ENCODE results near the gene SDCCAG8. TPM values are rescaled to one million over a fixed set of nuclear protein-coding genes. Genes with fewer than 3 reads are reported as not detected.

Gene SDCCAG8
- total RNA-seq, 1 donor from 2014 or later: 31.6 TPM

DNA sequence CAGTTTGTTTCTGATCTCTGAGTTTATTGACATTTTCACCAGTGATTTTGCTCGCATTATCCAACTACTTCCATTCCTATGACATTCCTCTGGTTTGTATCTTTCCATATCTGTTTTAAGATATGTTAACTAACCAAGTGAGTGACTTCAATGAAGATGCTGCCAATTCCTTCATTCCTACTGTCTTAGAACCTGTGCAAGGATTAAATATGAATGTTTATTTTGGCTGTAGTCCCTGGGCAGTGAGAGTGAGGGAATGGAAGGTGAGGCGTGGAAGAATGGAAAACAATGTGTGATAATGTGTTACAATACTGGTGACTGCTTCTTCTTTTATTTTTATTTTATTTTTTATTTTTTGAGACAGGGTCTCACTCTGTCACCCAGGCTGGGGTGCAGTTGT, 183.0 kb downstream of the SDCCAG8 start:
- no peak overlapping the region for H3K27ac Mint-ChIP-seq
- TF ChIP-seq, protein P1, sequence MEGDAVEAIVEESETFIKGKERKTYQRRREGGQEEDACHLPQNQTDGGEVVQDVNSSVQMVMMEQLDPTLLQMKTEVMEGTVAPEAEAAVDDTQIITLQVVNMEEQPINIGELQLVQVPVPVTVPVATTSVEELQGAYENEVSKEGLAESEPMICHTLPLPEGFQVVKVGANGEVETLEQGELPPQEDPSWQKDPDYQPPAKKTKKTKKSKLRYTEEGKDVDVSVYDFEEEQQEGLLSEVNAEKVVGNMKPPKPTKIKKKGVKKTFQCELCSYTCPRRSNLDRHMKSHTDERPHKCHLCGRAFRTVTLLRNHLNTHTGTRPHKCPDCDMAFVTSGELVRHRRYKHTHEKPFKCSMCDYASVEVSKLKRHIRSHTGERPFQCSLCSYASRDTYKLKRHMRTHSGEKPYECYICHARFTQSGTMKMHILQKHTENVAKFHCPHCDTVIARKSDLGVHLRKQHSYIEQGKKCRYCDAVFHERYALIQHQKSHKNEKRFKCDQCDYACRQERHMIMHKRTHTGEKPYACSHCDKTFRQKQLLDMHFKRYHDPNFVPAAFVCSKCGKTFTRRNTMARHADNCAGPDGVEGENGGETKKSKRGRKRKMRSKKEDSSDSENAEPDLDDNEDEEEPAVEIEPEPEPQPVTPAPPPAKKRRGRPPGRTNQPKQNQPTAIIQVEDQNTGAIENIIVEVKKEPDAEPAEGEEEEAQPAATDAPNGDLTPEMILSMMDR (IDR thresholded peaks at IDR 0.05; ENCODE audit: unreplicated experiment): no peak
- H3K27me3 Mint-ChIP-seq: no peaks in the 10 kb centered on the region
- H3K36me3 Mint-ChIP-seq (ENCODE audit: insufficient read depth): peaks cover 5% of the 10 kb centered on the region
- H3K4me3 Mint-ChIP-seq (ENCODE audit: low read depth): no peak overlapping the region
- no peak for DNase-seq (ENCODE audit: low spot score, unreplicated experiment)
- no peaks in the 10 kb centered on the region for H3K9me3 Mint-ChIP-seq (ENCODE audit: low read depth)
- H3K4me1 Mint-ChIP-seq (ENCODE audit: low read depth): no peaks in the 10 kb centered on the region

DNA sequence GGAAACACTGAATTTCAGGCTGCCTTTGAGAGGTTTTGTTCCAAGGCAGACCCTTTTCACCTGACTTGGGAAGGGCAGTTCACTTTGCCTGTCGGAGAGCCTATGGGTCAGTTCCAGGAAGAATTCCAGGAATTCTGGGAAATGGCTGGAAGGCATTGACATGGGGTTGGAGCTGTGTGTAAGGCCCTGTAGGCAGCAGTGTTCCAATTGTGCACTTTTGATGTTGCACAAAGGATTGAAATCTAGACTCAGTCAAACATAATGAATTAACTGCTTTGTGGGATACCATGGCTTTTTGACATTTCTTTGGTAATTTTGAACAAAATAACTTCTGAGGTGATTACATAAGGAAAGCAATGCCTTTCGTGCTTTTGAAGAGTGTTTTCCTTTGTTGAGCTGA, 184.6 kb downstream of the SDCCAG8 start:
- no peaks in the 10 kb centered on the region for H3K4me1 Mint-ChIP-seq (ENCODE audit: low read depth)
- no peaks in the 10 kb centered on the region for H3K9me3 Mint-ChIP-seq (ENCODE audit: low read depth)
- H3K36me3 Mint-ChIP-seq (ENCODE audit: insufficient read depth): peaks cover 5% of the 10 kb centered on the region
- H3K27ac Mint-ChIP-seq: no peak overlapping the region
- TF ChIP-seq, protein P1 (IDR thresholded peaks at IDR 0.05; ENCODE audit: unreplicated experiment): no peak
- no peaks in the 10 kb centered on the region for H3K27me3 Mint-ChIP-seq
- no peak for DNase-seq (ENCODE audit: low spot score, unreplicated experiment)
- no peak overlapping the region for H3K4me3 Mint-ChIP-seq (ENCODE audit: low read depth)

DNA sequence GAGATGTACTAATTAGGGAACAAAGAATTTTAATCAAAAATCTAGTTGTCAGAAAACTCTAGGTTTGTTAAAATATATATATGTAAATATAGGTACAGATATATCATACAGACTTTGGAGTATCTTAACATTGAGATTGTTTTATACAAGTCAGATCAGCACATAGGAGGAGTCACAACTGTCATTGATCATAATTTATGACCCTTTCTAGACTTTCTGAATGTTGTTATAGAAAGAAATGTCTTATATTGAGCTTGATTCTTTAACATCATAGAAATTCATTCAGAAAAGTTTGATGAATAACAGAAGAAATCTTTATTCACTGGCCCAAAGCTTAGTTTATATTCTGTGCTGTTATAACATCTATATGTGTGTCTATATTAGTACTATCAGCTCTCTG, 185.8 kb downstream of the SDCCAG8 start:
- Mint-ChIP-seq H3K4me1 (ENCODE audit: low read depth) (no peaks in the 10 kb centered on the region), H3K9me3 (ENCODE audit: low read depth) (no peaks in the 10 kb centered on the region), H3K27me3 (no peaks in the 10 kb centered on the region), H3K36me3 (ENCODE audit: insufficient read depth) (peaks cover 5% of the 10 kb centered on the region), H3K27ac (no peak overlapping the region), H3K4me3 (ENCODE audit: low read depth) (no peak overlapping the region)
- TF ChIP-seq, protein P1 (IDR thresholded peaks at IDR 0.05; ENCODE audit: unreplicated experiment): no peak
- DNase-seq (ENCODE audit: low spot score, unreplicated experiment): no peak

DNA sequence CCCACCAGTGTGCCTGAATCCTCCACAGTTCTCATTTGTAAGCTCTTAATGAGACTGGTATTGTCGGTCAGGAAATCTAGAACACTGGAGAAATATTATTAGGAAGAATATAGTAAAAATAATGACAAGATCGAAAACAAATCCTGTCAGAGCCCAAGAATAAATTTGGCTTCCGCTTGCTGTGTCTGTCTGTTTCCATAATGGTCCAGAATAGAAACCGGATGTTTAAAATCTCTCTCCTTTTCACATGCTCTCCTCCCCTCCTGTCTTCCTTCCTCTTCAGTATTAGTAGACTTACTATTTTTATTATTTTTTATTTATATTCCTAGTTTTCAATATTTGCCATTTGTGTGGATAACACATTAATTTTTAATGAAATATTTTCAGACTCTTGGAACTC, 187.7 kb downstream of the SDCCAG8 start:
- Mint-ChIP-seq H3K4me1 (ENCODE audit: low read depth) (no peaks in the 10 kb centered on the region), H3K36me3 (ENCODE audit: insufficient read depth) (peaks cover 3% of the 10 kb centered on the region), H3K4me3 (ENCODE audit: low read depth) (no peak overlapping the region), H3K27me3 (no peaks in the 10 kb centered on the region), H3K9me3 (ENCODE audit: low read depth) (no peaks in the 10 kb centered on the region), H3K27ac (no peak overlapping the region)
- TF ChIP-seq, protein P1 (IDR thresholded peaks at IDR 0.05; ENCODE audit: unreplicated experiment): no peak
- DNase-seq (ENCODE audit: low spot score, unreplicated experiment): no peak

DNA sequence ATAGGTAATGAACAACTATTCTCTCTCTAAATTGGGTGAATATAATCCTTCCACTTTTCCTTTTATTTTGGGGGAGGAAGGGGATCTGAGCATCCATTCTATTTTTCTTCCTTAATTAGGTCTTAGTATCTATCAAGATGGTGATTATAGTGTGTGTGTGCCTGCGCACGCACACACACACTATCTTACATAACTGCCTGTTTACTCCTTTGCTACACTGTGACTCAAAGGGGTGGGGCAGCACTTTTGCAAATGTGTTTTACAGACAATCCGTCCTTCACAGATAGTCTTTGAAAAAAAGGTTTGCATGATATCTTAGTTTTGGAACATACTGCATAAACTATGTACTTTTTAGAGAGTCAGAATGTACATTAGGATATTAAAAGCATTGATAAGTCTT, 191.5 kb downstream of the SDCCAG8 start:
- TF ChIP-seq, protein P1 (IDR thresholded peaks at IDR 0.05; ENCODE audit: unreplicated experiment): no peak
- Mint-ChIP-seq H3K27ac (no peak overlapping the region), H3K27me3 (no peaks in the 10 kb centered on the region), H3K4me1 (ENCODE audit: low read depth) (no peaks in the 10 kb centered on the region), H3K9me3 (ENCODE audit: low read depth) (no peaks in the 10 kb centered on the region), H3K36me3 (ENCODE audit: insufficient read depth) (no peaks in the 10 kb centered on the region), H3K4me3 (ENCODE audit: low read depth) (no peak overlapping the region)
- DNase-seq (ENCODE audit: low spot score, unreplicated experiment): no peak
